ENCODE measurements around the gene DTNBP1. TPM values are rescaled to one million over a fixed set of nuclear protein-coding genes. Genes with fewer than 3 reads are reported as not detected.

Gene DTNBP1
- total and polyA plus RNA-seq, 2 of the 8 experiments (the other 6 are each of a cell fraction or from before 2014, with no cell fraction given) = 13.5 to 22.1 TPM

- Histone ChIP-seq H3K9me3 (ENCODE audit: insufficient read depth in 2 of 2, low read depth in 1 of 2, low read length in 1 of 2) (no peaks in the 10 kb centered on the region), H2BK20ac (ENCODE audit: low read length) (no peak overlapping the region), H3K27me3 (replicated peaks in 1 of 4; ENCODE audit: control insufficient read depth in 3 of 4, extremely low read depth in 1 of 4, insufficient read depth in 3 of 4, low read length in 3 of 4) (no peaks in the 10 kb centered on the region), H3K18ac (ENCODE audit: extremely low read depth, low read length) (no peak overlapping the region), H2AFZ (ENCODE audit: low read length) (no peak overlapping the region), H2BK120ac (replicated peaks; ENCODE audit: low read depth, low read length) (no peak overlapping the region), H3K9ac (replicated peaks in 1 of 4; ENCODE audit: extremely low read depth in 1 of 4, low read depth in 3 of 4, low read length in 3 of 4) (no peak overlapping the region; a peak in 1 of 7 replicates), H3K4me2 (ENCODE audit: insufficient read depth in 1 of 2, low read depth in 2 of 2, low read length in 2 of 2) (no peak overlapping the region), H2BK12ac (ENCODE audit: low read depth, low read length) (no peak overlapping the region), H4K20me1 (replicated peaks in 1 of 2; ENCODE audit: control insufficient read depth in 1 of 2, insufficient read depth in 2 of 2, low read length in 2 of 2) (no peaks in the 10 kb centered on the region), H3K4me1 (replicated peaks in 1 of 4; ENCODE audit: control insufficient read depth in 3 of 4, insufficient read depth in 4 of 4, low read length in 3 of 4) (no peaks in the 10 kb centered on the region), H3K36me3 (ENCODE audit: control insufficient read depth in 2 of 4, insufficient read depth in 4 of 4, low read length in 3 of 4) (no peaks in the 10 kb centered on the region), H3K23me2 (ENCODE audit: low read depth, low read length) (no peaks in the 10 kb centered on the region), H3K56ac (replicated peaks; ENCODE audit: insufficient read length, low read depth, low read length) (no peak overlapping the region), H3K79me2 (ENCODE audit: control insufficient read depth in 1 of 2, insufficient read depth in 2 of 2, low read length in 2 of 2) (no peaks in the 10 kb centered on the region), H2BK15ac (ENCODE audit: low read length) (no peak overlapping the region), H3K4ac (replicated peaks; ENCODE audit: insufficient read length, low read depth, low read length) (no peak overlapping the region), H3K4me3 (ENCODE audit: extremely low read depth in 1 of 4, insufficient read depth in 2 of 4, low read depth in 3 of 4, low read length in 4 of 4) (no peak overlapping the region), H2BK5ac (ENCODE audit: low read depth, low read length) (no peak overlapping the region), H4K91ac (replicated peaks; ENCODE audit: insufficient read length, low read length) (no peak overlapping the region), H2AK5ac (ENCODE audit: low read depth, low read length) (no peak overlapping the region), H4K5ac (ENCODE audit: insufficient read length, low read depth, low read length) (no peak overlapping the region), H3K27ac (ENCODE audit: low read depth, low read length) (no peak overlapping the region), H3K14ac (ENCODE audit: insufficient read length) (no peak overlapping the region), H3K23ac (ENCODE audit: insufficient read length) (no peak overlapping the region), H4K8ac (ENCODE audit: extremely low read depth, insufficient read depth, low read length) (peak overlapping the region; percentile 36; the same call in 1 of the 2 replicates), H3K79me1 (ENCODE audit: low read depth, low read length) (no peaks in the 10 kb centered on the region)
- DNase-seq (ENCODE audit: low read depth in 1 of 2, low spot score in 2 of 2) = no peak
- TF ChIP-seq SIRT6 (IDR thresholded peaks at IDR 0.05; ENCODE audit: low read length) = no peak
- TF ChIP-seq KDM5A (IDR thresholded peaks at IDR 0.05; ENCODE audit: low read length) = no peak
- no peak for TF ChIP-seq TEAD4 (IDR thresholded peaks at IDR 0.05; ENCODE audit: low read depth, low read length)
- no peak for TF ChIP-seq HDAC6 (IDR thresholded peaks at IDR 0.05; ENCODE audit: low read depth, low read length)
- no peak for TF ChIP-seq POU5F1 (IDR thresholded peaks at IDR 0.05; ENCODE audit: low read depth, low read length)
- no peak for TF ChIP-seq RXRA (IDR thresholded peaks at IDR 0.05; ENCODE audit: insufficient read depth, low read depth, low read length)
- POLR2A ChIA-PET (ENCODE audit: partially characterized antibody) = interaction anchor here (3.1 kb wide), 1 partner anchor 15 kb away, joined by 9 read pairs; no protein-coding TSS in a partner anchor
- FAIRE-seq = no peak
- CTCF ChIA-PET (ENCODE audit: partially characterized antibody) = interaction anchor here (1.1 to 1.8 kb wide), 2 partner anchors 12 to 86 kb away, joined by 6 read pairs; no protein-coding TSS in a partner anchor
- 93% methylated on average over 9 of the region's 9 CpGs; no CpG with 5 or more reads in 1 of the 2 experiments for WGBS, 2 experiments (ENCODE audit: extremely low coverage in 1 of 2, insufficient coverage in 1 of 2, insufficient read length in 1 of 2, insufficient replicate concordance in 2 of 2, low coverage in 1 of 2, low lambda C conversion rate in 2 of 2, missing lambda C conversion rate in 1 of 2)
Measured at GRCh38 chr6:15538766-15539495, 123.9 kb downstream of the DTNBP1 start.
